K562 (cell line): Measurements from ENCODE around the gene PRKAR2B. TPM values are rescaled to one million over a fixed set of nuclear protein-coding genes. Genes with fewer than 3 reads are reported as not detected.

Experiments used
- AFF1 ChIP-seq, 2 experiments: fragments of 450-650 bp; IDR thresholded peaks; 2 replicates each; pipeline ENCODE4 v1.6.1; 2018; ENCODE audit warnings: mild to moderate bottlenecking in 2 of 2, low read depth in 1 of 2; ENCODE audit not compliant: partially characterized antibody in 2 of 2
- CAMTA2 ChIP-seq: fragments of 250-450 bp; sonication (Bioruptor Pico); conservative IDR thresholded peaks from 2 replicates; pipeline ENCODE4 v1.5.1; 2022
- E2F4 ChIP-seq: sonication (generic); formaldehyde crosslinking; IDR thresholded peaks from 2 replicates; pipeline ENCODE4 v1.8.0; 2022; ENCODE audit warnings: mild to moderate bottlenecking, low read depth, missing genetic modification reagents
- MGA ChIP-seq: fragments of 450-650 bp; IDR thresholded peaks from 2 replicates; pipeline ENCODE4 v1.6.1; 2016; ENCODE audit warnings: mild to moderate bottlenecking, moderate library complexity
- ZNF75A ChIP-seq: fragments of 450-650 bp; formaldehyde crosslinking; IDR thresholded peaks from 2 replicates; pipeline ENCODE4 v1.4.0; 2020; ENCODE audit warnings: mild to moderate bottlenecking
- ZZZ3 ChIP-seq: fragments of 450-650 bp; IDR thresholded peaks from 2 replicates; pipeline ENCODE4 v1.6.1; 2016; ENCODE audit warnings: antibody characterized with exemption, mild to moderate bottlenecking, moderate library complexity
- polyA plus RNA-seq, 8 experiments: library from polyadenylated mRNA; depleted of rRNA in 4 of 8; stranded (reverse) in 5 of 8; unstranded in 3 of 8; fragments of >200 nt; fragmentation: Nextera tagmentation in 2 of 8; fragmentation: Illumina TruSeq in 1 of 8; extraction: Ambion mirVana in 2 of 8; extraction: Trizol in 1 of 8; gene quantifications; 2 replicates each; pipeline versions ENCODE4 v1.2.1 to v1.2.3, GENCODE V29; 2011 to 2014; ENCODE audit warnings: inconsistent platforms in 1 of 8, missing spikeins in 1 of 8
- total RNA-seq, 7 experiments: library from RNA; depleted of rRNA in 6 of 7; stranded (reverse); fragments of >200 nt in 6 of 7; fragmentation: Illumina TruSeq in 2 of 7; extraction: Trizol in 2 of 7; gene quantifications; 2 replicates each; pipeline versions ENCODE4 v1.2.1 to v1.2.3, GENCODE V29; 2011 to 2021; ENCODE audit warnings: low replicate concordance in 1 of 7
- TF ChIP-seq, protein P1 (sequence below): fragments of 250-450 bp; sonication (Bioruptor Pico); IDR thresholded peaks from 2 replicates; pipeline ENCODE4 v1.5.0; 2021

The PRKAR2B gene
- total and polyA plus RNA-seq, 9 of the 15 experiments (the other 6 are each of a cell fraction or from before 2014, with no cell fraction given): 59.0 to 173 (median 129) TPM

DNA sequence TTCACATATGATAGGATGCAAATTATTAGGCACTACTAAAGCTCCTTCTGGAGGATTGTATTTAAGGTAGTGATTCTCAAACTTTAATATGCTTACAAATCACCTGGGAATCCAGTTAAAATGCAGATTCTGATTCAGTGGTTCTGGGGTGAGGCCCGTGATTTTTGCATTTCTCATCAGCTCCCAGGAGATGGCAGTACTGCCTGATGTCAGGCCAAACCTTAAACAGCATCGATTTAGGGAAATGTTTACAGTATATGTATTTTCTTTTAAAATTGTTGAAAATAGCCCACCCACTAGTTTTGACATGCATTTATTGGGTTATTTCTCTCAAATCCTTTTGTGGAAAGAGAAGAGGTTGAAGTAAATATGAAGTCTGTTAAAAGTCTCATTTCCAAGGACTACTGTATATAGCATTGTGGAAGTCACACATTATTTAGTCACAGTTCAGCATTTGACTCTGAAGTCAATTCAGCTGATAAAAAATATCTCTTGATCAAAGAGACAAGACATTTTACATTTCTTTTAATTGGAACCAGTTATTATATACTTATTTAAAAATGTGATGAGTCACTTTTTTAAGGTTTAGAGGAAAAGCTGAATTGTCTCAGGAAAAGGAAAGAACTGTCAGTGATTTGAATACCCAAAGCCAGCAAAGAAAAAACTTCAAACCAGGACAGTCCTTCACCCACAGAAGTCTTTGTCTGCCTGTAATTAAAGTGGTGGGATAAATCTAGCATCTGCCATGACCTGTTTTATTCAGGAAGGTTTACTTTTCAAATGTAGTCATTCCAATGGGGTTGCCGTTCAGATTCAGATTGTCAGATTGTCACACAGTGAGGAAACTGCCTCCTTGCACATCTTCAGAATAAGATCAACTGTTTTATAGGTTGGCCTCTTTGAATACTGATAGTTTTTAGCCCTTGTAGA lies 103.2 kb downstream of the PRKAR2B start (continued):
- no peak for TF ChIP-seq MGA
- no peak for TF ChIP-seq CAMTA2
- TF ChIP-seq, protein P1, sequence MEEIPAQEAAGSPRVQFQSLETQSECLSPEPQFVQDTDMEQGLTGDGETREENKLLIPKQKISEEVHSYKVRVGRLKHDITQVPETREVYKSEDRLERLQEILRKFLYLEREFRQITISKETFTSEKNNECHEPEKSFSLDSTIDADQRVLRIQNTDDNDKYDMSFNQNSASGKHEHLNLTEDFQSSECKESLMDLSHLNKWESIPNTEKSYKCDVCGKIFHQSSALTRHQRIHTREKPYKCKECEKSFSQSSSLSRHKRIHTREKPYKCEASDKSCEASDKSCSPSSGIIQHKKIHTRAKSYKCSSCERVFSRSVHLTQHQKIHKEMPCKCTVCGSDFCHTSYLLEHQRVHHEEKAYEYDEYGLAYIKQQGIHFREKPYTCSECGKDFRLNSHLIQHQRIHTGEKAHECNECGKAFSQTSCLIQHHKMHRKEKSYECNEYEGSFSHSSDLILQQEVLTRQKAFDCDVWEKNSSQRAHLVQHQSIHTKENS (CRISPR knock-in tag): no peak
- TF ChIP-seq ZZZ3: peak; percentile 61; the same call in 1 of the 2 replicates
- TF ChIP-seq E2F4 (CRISPR knock-in tag): no peak
- no peak for TF ChIP-seq AFF1 (IDR thresholded peaks at IDR 0.05; ENCODE audit: low read depth in 1 of 2, partially characterized antibody in 2 of 2)
- TF ChIP-seq ZNF75A: no peak
